Muscle of arm (tissue), 12 donors: ENCODE results near the gene HHATL. TPM values are rescaled to one million over a fixed set of nuclear protein-coding genes. Genes with fewer than 3 reads are reported as not detected.

Source experiments
- DNase-seq: peaks from one replicate; pipeline ENCODE4 v3.0.0-alpha.2; 2013
- polyA plus RNA-seq, 12 donors: library from polyadenylated mRNA; unstranded; fragments of 120-200 nt; gene quantifications; one replicate each; pipeline ENCODE4 v1.2.1, GENCODE V29; 2013; ENCODE audit not compliant: insufficient read length in 12 of 12

Gene HHATL
- polyA plus RNA-seq, 12 donors: 19.8 to 84.2 (median 57.7) TPM; not detected in 2

- no peak for DNase-seq
These were observed 2.0 kb downstream of the HHATL start for GRCh38 chr3:42700366-42701288.

GRCh38 chr3:42699511-42699971, 3.1 kb downstream of the HHATL start:
- DNase-seq: no peak

GRCh38 chr3:42698911-42699230, 3.7 kb downstream of the HHATL start:
- no peak for DNase-seq

- DNase-seq: no peak
These were observed 4.2 kb downstream of the HHATL start for GRCh38 chr3:42698216-42698910.

GRCh38 chr3:42697289-42698051, 5.1 kb downstream of the HHATL start:
- DNase-seq: no peak

GRCh38 chr3:42696356-42697288, 6.0 kb downstream of the HHATL start:
- DNase-seq: no peak

- DNase-seq: no peak
These were observed 8.2 kb downstream of the HHATL start for GRCh38 chr3:42694366-42694765.

GRCh38 chr3:42693530-42693930, 9.1 kb downstream of the HHATL start:
- DNase-seq: no peak

- DNase-seq: no peak
These were observed 9.7 kb downstream of the HHATL start for GRCh38 chr3:42692667-42693529.

GRCh38 chr3:42691816-42692666, 10.6 kb downstream of the HHATL start:
- DNase-seq: no peak

GRCh38 chr3:42690766-42691680, 11.6 kb downstream of the HHATL start:
- no peak for DNase-seq

- no peak for DNase-seq
These were observed 12.4 kb downstream of the HHATL start for GRCh38 chr3:42690191-42690590.

- no peak for DNase-seq
These were observed 13.1 kb downstream of the HHATL start for GRCh38 chr3:42689421-42690014.

- no peak for DNase-seq
These were observed 13.8 kb downstream of the HHATL start for GRCh38 chr3:42688487-42689420.

- no peak for DNase-seq
These were observed 14.6 kb downstream of the HHATL start for GRCh38 chr3:42688016-42688415.
